Spleen (tissue), 7 donors: ENCODE data around the gene DHX35.

Source experiments
- POLR2A ChIP-seq, 3 donors: fragments of 450-650 bp; IDR thresholded peaks; one replicate each; pipeline ENCODE4 v1.5.1; 2017; ENCODE audit warnings: antibody characterized with exemption in 3 of 3, mild to moderate bottlenecking in 1 of 3
- POLR2AphosphoS5 ChIP-seq, 3 donors: sonication (generic); formaldehyde crosslinking; IDR thresholded peaks; one replicate each; pipeline ENCODE4 v1.5.1; 2017; ENCODE audit warnings: antibody characterized with exemption in 3 of 3
- TF ChIP-seq, protein P1 (sequence below), 11 experiments: fragments of 200-600 bp in 7 of 11; fragments of 450-650 bp in 4 of 11; sonication (generic) in 4 of 11; IDR thresholded peaks in 8 of 11; conservative IDR thresholded peaks in 3 of 11; 1 replicate in 7 of 11; 2 replicates in 4 of 11; pipeline versions ENCODE4 v1.4.0 to v1.8.0; 2016 to 2021; ENCODE audit warnings: antibody characterized with exemption in 11 of 11, inconsistent platforms in 4 of 11, mild to moderate bottlenecking in 1 of 11
- donor health status: DM: no; HTN: no; CAD: no; lungs with moderate emphysema.
- donor health status: DM: no; HTN: no; CAD: no.
- donor health status: DM: no; HTN: no; CAD: no.

- TF ChIP-seq, protein P1, sequence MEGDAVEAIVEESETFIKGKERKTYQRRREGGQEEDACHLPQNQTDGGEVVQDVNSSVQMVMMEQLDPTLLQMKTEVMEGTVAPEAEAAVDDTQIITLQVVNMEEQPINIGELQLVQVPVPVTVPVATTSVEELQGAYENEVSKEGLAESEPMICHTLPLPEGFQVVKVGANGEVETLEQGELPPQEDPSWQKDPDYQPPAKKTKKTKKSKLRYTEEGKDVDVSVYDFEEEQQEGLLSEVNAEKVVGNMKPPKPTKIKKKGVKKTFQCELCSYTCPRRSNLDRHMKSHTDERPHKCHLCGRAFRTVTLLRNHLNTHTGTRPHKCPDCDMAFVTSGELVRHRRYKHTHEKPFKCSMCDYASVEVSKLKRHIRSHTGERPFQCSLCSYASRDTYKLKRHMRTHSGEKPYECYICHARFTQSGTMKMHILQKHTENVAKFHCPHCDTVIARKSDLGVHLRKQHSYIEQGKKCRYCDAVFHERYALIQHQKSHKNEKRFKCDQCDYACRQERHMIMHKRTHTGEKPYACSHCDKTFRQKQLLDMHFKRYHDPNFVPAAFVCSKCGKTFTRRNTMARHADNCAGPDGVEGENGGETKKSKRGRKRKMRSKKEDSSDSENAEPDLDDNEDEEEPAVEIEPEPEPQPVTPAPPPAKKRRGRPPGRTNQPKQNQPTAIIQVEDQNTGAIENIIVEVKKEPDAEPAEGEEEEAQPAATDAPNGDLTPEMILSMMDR (IDR thresholded peaks at IDR 0.05 in 8 of 11, conservative IDR thresholded peaks at IDR 0.05 in 3 of 11): no peak
- TF ChIP-seq POLR2AphosphoS5 (IDR thresholded peaks at IDR 0.05): no peak
- no peak for TF ChIP-seq POLR2A (IDR thresholded peaks at IDR 0.05)
These were observed 4.1 kb upstream of the DHX35 start for GRCh38 chr20:38957915-38958485.
